Upper lobe of left lung (tissue), 4 donors: ENCODE measurements around the gene KIF6.

ENCODE experiments used
- POLR2AphosphoS5 ChIP-seq, 2 donors: sonication (generic); formaldehyde crosslinking; IDR thresholded peaks; one replicate each; pipeline ENCODE4 v1.5.1; 2017; ENCODE audit warnings: antibody characterized with exemption in 2 of 2
- TF ChIP-seq, protein P1 (sequence below), 6 experiments: fragments of 450-650 bp in 4 of 6; fragments of 200-600 bp in 2 of 6; sonication (generic) in 2 of 6; IDR thresholded peaks; one replicate each; pipeline ENCODE4 v1.5.1; 2016 to 2019; ENCODE audit warnings: antibody characterized with exemption in 6 of 6

DNA sequence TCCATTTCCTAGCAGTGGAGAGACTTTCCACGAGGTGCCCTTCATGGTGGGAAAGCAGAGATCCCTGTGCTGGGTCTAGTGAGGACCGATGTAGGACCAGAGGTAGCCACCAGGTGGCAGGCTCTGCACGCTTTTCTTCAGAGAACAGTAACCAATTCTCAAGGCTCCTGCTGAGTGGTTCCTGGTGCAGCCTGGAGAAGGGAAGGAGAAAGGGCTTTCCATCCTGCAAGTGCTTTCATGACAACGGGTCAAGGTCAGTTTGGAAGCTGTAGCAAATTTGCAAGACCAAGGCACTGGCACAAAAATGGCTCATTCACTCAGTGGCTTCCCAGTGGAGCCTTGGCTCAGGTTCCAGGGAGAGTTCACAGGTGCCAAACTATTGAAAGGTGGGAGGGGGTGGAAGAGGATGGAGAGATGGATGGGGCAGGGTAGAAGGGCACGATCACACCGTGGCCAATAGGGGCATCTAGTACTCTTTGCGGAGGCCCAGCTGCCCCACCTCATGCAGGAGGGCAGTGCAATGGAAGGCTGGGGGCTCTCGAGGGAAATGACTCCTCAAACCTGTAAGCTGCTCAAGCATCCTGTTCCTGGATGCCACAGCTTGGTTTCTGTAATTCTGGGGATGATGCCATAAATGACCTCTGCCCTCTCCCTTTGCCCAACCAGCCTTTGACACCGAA lies 377.2 kb downstream of the KIF6 start:
- TF ChIP-seq, protein P1, sequence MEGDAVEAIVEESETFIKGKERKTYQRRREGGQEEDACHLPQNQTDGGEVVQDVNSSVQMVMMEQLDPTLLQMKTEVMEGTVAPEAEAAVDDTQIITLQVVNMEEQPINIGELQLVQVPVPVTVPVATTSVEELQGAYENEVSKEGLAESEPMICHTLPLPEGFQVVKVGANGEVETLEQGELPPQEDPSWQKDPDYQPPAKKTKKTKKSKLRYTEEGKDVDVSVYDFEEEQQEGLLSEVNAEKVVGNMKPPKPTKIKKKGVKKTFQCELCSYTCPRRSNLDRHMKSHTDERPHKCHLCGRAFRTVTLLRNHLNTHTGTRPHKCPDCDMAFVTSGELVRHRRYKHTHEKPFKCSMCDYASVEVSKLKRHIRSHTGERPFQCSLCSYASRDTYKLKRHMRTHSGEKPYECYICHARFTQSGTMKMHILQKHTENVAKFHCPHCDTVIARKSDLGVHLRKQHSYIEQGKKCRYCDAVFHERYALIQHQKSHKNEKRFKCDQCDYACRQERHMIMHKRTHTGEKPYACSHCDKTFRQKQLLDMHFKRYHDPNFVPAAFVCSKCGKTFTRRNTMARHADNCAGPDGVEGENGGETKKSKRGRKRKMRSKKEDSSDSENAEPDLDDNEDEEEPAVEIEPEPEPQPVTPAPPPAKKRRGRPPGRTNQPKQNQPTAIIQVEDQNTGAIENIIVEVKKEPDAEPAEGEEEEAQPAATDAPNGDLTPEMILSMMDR (IDR thresholded peaks at IDR 0.05): peak; percentile 70 to 88 (median 82)
- no peak for TF ChIP-seq POLR2AphosphoS5 (IDR thresholded peaks at IDR 0.05)
